Measurements from ENCODE around the gene BCL2L13. TPM values are rescaled to one million over a fixed set of nuclear protein-coding genes. Genes with fewer than 3 reads are reported as not detected.
"Not testable (repeated sequence)": the region's sequence is repeated elsewhere in the genome, so short reads cannot be mapped to it uniquely, and the experiment has no call there.

The BCL2L13 gene
- total RNA-seq, 1 donor from 2014 or later = 52.3 TPM

- DNase-seq (ENCODE audit: low spot score) = no peak
These were observed 55.6 kb downstream of the BCL2L13 start for GRCh38 chr22:17694193-17694592.

DNA sequence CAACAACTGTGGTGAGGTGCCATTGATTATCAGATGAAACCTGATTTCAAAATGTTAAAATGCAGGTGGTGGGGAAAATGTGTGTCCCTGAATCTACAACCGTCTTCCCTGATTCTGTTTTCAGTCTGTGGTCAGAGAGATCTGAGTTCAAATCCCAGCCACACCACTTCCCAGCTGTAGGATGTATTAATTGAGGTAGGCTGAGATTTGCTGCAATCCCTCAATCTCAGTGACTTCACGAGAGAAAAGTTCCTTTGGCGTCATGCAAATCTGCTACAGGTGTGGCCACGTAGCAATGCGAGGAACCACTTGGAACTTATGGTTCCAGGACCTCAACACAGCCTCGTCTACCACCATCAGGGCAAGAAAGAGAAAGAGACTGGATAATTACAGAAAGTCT lies 56.2 kb downstream of the BCL2L13 start:
- no peak for DNase-seq (ENCODE audit: low spot score)

DNA sequence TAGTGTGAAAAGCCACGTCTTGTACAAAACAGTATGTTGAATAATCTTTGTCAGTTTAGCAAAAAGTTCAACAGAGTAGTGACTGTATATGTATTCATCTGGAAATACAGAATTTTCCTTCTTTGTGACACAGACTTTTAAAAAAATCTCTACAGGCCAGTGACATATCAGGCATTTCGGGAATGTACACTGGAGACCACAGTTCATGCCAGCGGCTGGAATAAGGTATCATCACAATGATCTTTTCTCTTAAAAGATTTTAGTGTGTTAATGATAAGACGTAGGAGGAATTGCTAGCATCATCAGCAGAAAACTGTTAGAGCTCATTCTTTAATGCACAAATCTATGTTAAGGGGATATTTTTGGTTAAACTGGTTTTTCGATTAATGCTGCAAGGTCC lies 57.4 kb downstream of the BCL2L13 start:
- DNase-seq (ENCODE audit: low spot score) = no peak

GRCh38 chr22:17697196-17697595 lies 58.6 kb downstream of the BCL2L13 start:
- DNase-seq (ENCODE audit: low spot score) = not testable (repeated sequence)

DNA sequence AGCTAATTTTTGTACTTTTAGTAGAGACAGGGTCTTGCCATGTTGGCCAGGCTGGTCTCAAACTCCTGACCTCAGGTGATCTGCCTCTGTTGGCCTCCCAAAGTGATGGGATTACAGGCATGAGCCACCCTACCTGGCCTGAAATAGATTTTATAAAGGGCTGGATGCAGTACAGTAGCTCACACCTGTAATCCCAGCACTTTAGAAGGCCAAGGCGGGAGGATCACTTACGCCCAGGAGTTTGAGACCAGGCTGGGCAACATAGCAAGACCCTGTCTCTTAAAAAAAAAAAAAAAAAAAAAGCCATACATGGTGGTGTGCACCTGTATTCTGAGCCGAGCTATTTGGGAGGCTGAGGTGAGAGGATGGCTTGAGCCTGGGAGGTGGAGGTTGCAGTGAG lies 59.7 kb downstream of the BCL2L13 start:
- not testable (repeated sequence) for DNase-seq (ENCODE audit: low spot score)

DNA sequence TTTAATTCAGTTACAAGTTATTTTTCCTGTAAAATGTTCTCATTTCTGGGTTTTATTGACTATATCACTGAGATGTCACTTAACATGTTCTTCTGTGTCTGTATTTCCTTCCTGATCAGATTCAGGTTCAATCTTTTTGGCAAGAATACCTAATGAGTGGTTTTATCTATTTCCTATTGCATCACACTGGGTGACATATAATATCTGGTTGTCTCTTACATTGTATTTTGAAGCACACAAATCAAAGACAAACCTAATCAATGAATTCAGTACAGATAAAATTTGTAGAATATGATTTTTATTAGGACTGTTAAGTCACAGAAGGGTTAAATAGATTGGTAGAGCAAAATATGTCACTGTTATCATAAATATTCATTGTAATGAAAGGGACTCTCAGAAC lies 60.4 kb downstream of the BCL2L13 start:
- DNase-seq (ENCODE audit: low spot score) = no peak

DNA sequence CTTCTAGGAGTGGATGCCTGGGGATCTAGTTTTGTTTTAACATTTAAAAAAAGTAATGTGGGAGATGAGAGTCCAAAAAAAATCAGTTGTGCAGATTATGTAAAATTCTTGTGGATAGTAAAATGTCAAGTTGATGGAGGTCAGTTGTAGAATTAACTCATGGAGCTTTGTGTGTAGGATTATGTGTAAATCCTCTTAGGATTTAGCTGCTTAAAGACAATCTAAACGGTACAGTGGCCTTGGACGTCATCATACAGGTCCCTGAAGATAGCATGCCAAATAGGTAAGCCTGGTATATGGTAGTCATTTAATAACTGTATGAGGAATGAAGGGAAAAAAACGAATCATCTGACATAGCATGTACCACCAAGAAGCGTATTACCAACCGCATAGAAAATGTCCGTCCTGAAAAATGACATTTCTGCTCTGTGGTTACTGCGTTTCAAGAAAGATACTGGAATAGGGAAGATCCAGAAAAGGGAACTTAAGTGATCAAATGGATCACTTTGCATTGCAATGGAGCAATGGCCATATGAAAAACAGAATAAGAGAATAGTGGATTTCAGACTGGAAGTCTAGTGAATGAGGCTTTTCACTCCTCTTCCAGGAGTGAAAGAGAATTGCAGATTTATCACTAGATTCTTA lies 61.3 kb downstream of the BCL2L13 start:
- DNase-seq (ENCODE audit: low spot score) = no peak

DNA sequence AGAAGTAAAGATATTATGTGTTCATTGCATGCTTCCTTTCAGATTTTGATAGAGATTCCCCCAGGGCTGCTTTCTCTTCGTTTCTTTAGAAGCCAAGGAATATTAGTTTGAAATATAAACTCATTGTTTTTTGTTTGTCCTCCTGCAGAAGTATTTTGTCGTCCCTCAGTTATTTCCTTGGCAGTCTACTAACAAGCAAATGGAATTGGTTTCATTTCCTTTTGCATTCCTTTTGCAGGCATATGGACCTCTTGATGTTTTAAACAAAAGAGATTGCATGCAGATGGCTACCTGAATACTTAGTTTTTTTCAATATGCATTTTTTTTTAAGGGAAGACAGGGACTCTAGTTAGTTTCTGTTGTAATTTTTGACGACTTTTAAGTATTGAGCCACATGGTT lies 62.2 kb downstream of the BCL2L13 start:
- DNase-seq (ENCODE audit: low spot score) = no peak

GRCh38 chr22:17703811-17704210 lies 65.3 kb downstream of the BCL2L13 start:
- DNase-seq (ENCODE audit: low spot score) = no peak

DNA sequence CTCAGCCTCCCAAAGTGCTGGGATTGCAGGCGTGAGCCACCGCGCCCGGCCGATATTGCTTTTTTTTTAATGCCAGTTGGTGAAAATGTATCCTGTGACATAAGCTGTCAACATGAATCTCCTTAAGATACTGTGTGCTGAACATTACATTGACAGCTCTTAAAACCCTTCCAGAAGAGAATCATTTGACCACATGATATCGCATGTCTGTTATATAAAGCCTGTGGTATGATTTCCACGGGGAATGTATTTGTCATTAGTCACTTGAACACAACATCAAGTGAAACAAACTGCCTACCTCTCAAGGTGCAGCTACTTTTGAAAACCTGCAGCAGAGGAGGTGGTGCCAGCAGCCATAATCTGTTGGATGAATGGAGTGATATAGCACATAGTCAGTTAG lies 67.0 kb downstream of the BCL2L13 start:
- no peak for DNase-seq (ENCODE audit: low spot score)

DNA sequence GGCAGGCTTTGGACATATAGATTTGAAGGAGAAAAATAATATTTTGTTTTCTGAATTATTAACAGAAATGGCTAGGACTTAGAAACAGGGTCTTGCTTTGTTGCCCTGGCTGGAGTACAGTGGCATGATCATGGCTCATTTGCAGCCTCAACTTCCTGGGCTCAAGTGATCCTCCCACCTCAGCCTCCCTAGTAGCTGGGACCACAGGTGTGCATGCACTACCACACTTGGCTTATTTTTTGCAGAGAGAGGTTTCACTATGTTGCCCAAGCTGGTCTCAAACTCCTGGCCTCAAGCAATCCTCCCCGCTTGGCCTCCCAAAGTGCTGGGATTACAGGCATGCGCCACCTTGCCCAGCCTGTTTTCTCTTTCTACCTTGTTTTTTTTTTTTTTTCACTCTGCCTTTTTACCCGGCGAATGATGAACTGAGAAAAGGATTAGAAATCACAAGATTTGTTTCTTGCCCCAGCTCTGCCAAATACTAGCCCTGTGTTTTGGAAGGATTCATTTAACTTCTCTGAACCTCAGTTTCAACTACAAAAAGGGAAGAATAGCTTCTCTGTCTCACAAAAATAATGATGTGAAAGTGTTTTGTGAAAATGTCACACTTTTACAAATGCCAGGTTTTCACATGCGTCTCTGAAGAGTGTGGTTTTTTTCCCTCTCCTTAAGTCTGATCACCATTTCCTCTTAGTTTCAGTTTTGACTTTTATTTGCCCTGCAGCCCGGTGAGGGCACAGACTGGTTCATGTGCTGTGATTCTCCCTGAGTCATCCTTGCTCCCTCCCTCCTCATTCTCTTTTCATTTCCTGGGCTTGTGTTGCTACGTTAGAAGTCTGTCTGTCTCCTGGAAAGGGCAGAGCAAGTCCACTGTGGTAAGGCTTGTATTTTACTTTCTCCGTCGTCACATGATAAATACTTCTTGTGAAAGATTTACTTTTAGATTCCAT lies 67.7 kb downstream of the BCL2L13 start:
- DNase-seq (ENCODE audit: low spot score) = peak; percentile 57

GRCh38 chr22:17706947-17707346 lies 68.4 kb downstream of the BCL2L13 start:
- no peak for DNase-seq (ENCODE audit: low spot score)

DNA sequence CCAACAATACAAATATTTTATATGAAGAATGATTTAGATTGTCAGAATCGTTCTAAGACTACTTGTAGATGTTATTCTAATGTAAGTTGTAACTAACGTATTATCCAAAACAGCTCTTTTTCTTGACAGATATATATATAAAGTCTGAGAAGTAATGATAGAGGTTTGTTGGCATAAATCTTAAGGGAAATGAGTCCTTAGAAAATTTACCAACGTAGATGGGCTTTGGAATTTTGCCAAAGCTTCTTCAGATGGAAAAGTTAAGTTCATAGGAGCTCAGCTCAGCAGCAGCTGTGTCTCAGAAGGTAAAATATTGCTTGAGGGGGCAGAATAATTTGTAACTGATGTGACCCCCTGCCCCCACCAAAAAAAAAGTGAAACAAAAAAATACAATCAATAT lies 69.0 kb downstream of the BCL2L13 start:
- no peak for DNase-seq (ENCODE audit: low spot score)

- no peak for DNase-seq (ENCODE audit: low spot score)
These were observed 71.5 kb downstream of the BCL2L13 start for GRCh38 chr22:17710023-17710422.

- no peak for DNase-seq (ENCODE audit: low spot score)
These were observed 73.9 kb downstream of the BCL2L13 start for GRCh38 chr22:17712441-17712840.

DNA sequence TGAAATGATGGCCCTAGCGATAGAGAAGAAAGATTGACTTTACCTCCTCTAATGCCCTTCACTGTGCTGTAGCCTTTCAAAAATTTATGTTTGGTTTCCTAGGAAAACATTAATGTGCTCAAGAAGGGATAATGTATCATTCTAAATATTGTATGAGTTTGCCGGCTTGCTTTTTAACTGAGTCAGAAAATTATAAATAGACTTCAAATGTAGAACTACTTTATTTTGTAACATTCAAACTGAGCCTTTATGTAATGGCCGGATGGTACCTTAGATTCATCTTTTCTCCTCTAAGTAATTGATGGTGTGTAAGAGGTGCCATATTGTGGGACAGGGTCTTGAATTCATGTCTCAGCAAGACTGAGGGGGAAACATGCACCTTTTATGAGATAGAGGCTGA lies 78.0 kb downstream of the BCL2L13 start:
- DNase-seq (ENCODE audit: low spot score) = no peak

GRCh38 chr22:17717708-17718107 lies 79.2 kb downstream of the BCL2L13 start:
- no peak for DNase-seq (ENCODE audit: low spot score)

GRCh38 chr22:17719911-17720310 lies 81.4 kb downstream of the BCL2L13 start:
- DNase-seq (ENCODE audit: low spot score) = no peak

- DNase-seq (ENCODE audit: low spot score) = no peak
These were observed 85.7 kb downstream of the BCL2L13 start for GRCh38 chr22:17724241-17724640.

DNA sequence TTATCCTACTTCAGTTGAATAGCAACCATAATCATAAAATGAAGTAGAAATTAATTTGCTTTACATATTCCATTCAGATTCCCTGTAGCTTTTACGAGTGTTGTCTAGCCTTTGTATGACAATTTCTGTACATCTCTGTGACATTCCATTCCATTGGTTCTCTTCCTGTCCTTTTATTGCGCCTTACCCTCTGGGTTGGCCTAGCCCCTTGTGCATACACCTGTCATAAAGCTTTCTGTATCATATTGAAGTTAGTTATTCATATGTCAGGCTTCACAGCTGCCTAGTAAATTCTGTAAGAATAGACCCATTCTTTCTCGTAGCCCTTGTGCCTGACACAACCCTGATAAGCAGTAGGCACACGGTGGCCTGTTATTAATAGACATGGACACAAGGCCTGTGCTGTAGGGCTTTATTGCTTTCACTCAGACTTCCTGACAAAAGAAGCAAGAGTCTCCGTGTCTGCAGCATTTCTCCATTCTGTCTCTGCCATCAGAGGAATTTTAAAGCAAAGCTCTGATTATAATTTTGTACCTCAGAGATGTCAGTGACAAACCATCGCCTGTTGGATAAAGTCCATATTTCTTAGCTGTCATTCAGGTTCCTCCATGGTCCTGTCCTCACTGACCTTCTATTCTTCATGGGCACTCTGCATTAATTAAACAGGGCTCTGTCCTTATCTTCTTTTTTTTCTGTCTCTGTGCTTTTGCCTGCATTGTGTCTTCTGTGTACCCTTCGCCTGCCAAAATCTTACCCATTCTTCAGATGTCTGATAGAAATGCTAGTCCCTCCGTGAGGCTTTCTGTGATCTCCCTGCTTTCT lies 86.3 kb downstream of the BCL2L13 start:
- DNase-seq (ENCODE audit: low spot score) = no peak

- DNase-seq (ENCODE audit: low spot score) = no peak
These were observed 86.9 kb downstream of the BCL2L13 start for GRCh38 chr22:17725500-17725796.

Measured in ureter (tissue), 1 donor.